SW 1271 (cell line): ENCODE results near the gene SHC3.

ENCODE experiments used
- DNase-seq, 2 experiments: peaks; one replicate each; lab custom pipeline; 2025; lab: John Stamatoyannopoulos, UW

SHC3 gene

GRCh38 chr9:89186960-89187359 is 8.3 kb upstream of the SHC3 start:
- DNase-seq, result no peak

- DNase-seq, result no peak
Observed at GRCh38 chr9:89185980-89186379, 7.4 kb upstream of the SHC3 start.

DNA sequence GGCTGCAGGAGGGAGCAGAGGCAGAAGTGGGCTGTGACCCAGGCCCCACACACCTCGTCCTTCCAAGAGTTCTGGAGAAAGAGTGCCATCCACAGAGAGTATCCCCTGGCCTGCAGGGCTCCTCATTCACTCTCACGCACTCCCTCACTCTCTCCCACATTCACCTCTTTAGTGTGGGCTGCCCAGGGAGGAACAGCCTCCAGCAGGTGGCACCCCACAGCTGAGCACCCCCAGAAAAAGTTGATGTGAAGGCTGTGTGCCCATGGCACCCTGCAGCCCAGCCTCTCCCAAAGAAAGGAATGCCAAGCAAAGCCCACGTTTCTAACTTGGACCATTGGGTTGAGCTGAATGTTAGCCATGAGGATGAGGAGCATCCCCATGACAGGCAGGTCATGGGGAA is 4.5 kb upstream of the SHC3 start:
- DNase-seq, result no peak

- DNase-seq, result no peak
Observed at GRCh38 chr9:89182369-89182768, 3.8 kb upstream of the SHC3 start.

DNA sequence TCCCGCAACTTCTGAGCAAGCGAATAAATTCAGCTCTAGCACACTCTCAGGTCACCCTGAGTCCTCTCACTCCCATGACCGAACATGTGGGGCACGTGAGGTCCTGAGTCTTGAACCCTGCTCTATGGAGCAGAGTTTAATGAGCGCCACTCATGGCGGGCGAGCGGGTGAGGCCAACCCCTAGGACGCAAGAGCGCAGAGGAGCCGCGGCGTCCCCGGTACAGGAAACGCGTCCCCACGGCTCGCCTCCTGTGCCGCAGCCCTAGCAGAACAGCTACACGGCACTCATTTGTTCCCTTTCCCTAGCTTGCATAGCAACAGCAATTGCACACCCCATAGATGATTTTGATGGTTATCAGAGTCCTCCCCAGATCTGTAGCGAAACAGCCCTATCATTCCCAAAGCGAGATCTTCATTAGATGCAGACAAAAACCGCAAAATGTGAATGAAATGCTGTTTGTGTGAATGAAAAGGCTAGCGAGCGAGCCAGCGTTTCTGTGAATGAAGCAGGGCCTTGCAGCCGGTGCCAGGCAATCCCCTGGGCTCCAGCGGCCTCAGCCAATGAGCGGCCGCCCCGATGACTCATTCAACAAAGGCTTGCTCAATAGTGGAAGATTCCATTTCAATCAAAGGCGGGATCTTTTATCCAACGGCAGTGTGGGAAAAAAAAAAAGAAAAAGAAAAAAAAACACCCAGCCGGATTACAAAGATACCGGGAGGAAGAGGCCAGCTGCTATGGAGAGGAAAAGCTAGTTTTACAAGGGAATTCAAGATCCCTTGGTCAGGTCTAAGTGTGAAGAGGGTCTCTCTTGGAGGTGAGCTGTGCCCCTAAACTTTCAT is 1.5 kb upstream of the SHC3 start:
- peak in 1 of 2 experiments; percentile 36 for DNase-seq

- DNase-seq, result no peak
Observed at GRCh38 chr9:89179540-89179894, 899 bp upstream of the SHC3 start.

DNA sequence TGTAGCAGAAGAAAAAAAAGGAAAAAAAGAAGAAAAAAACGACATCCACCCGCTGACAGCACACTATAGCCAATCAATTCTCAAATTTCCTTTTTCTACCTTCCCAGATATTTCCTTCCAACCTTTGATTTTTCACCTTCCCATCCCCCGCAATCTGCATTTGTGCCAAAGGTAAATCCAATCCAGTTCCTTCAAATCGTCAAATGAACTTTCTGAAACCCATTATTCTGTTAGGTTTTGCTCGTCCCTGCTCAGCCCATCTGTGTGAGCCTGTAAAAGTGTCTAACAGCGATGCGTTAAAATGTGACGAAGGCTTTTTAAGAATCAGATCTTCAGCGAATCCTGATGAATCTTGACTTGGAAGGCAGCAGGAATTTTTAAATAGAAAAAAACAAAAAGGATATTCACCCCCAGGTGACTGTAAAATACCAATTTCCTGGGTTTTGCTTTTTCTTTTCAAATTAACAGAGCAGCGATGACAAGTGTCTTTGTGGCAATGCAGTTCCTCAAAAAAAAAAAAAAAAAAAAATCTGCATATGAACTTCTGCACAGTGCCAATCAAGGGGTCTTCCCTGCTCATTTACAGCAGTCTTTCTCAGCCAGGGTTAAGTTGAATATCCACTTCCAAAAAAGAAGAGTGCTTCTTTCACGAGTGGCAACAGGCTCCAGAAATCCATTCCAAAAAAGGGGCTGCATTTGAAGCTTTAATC is 367 bp upstream of the SHC3 start:
- DNase-seq, result no peak

DNA sequence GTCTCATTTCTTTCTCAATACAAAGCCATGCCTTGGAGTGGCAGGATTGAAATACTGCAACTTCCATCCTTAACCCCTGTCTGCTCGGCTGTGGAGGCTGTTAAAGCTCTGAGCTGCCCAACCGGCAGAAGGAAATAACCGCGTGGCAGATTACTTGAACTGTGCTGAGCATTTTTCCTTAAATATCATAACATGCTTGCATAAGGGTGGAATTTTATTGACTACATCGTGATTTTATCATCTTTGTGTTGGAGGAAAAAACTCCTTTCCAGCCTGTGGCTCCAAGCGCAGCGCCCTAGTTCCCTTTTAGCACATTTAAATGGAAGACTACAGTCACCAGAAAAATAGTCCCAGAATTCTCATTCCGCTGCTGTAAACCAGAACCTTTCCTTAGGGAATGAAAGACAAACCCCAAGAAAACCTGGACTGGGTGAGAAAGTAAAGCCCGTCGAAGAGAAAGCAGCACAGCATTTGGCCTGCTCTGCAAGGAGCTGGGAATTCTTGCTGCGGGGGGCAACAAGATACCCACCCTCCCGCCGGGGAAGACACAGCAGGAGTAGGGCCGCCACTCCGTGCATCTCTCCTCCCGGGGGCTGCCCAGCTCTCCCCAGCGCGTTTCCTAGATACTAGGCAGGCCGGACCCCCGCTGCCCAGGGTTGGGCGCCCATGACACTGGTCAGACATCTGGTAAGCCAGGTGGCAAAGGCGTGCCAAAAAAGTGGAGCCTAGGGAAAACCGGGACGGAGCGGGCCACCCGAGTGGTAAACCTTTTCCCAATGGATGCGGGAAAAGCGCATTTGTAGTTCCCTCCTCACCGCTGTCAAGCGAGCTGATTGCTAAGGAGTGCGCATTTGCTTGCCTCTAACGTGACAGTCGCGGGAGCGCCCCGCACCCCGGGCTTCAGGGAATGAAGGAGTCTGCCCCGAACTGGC is 1.3 kb downstream of the SHC3 start:
- DNase-seq, result no peak

DNA sequence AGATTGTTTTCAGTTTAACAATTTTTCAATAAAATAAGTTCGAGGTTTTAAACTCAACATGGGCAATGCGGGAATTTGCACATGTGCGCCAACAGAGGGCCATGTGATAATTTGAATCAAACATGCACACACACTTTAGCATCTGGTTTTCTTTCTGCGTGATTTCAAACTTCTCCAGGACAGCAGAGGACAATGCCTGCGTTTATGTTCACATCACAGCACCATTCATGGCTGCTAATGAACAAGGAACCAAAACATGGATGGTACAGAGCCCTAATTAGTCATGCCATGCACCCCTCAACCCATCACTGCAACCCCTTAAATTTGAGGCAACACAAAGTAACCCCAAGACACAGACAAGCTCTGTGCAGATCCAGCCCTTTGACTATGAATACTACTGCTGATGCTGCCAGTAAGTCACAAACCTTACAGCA is 2.8 kb downstream of the SHC3 start:
- no peak for DNase-seq

DNA sequence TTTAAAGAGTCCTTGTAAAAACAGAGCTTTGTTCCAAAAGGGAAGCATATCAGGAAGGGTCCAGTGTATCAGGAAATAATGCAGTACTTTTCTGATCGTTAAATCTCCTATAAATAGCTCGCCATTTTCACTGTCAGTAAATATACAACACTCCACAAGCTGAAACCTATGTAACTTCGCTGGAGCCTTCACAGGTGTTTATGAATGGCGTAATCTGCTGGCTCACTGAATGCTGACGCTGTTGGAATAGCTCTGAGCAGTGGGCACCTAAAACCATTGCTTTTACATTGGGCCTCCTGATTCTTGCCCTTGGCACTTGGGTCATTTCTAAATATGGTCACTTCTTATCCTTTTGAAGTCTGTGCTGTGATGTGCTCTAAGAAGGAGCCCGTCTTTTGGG is 4.3 kb downstream of the SHC3 start:
- no peak for DNase-seq

- no peak for DNase-seq
Observed at GRCh38 chr9:89173072-89173471, 5.5 kb downstream of the SHC3 start.

- DNase-seq, result no peak
Observed at GRCh38 chr9:89172398-89172797, 6.2 kb downstream of the SHC3 start.

GRCh38 chr9:89171693-89172092 is 6.9 kb downstream of the SHC3 start:
- no peak for DNase-seq

- DNase-seq, result no peak
Observed at GRCh38 chr9:89171231-89171630, 7.4 kb downstream of the SHC3 start.

DNA sequence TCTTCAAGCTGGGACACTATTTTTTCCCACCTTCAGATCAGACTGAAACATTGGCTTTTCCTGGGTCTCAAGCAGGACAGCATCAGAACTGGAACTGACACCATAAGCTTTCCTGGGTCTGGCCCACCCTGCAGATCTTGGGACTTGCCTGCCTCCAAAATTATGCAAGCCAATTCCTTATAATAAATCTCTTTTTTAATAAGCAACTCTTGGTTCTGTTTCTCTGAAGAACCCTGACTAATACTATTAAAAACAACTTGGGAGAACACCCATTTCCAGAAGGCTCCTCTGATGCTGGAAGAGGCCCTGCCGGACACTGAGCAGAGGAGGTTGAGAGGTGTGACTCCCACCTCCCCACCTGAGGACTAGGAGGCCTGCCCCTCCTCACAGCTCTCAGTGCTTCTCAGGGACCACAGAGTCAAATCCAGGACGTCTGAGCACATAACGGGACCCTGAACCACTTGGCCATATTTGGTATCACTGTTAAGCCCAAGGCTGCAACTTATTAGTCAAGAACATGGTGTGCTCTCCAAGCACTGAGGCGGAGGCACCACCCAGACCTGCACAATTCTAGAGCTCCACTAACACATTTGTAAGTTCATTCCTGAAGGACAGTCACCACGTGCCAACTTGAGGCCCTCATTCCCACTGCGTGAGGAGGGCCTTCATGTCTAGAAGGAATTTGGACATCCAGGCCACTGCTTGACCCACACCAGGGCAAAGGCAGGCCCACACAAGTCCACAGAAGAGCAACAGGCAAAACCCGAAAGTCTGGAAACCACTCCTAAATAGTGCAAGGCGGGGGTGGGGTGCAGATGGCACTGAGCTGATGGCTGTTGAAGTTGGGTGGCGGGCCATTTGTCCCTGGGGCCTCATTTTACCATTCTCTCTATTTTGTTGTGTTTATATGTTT is 9.5 kb downstream of the SHC3 start:
- no peak for DNase-seq

DNA sequence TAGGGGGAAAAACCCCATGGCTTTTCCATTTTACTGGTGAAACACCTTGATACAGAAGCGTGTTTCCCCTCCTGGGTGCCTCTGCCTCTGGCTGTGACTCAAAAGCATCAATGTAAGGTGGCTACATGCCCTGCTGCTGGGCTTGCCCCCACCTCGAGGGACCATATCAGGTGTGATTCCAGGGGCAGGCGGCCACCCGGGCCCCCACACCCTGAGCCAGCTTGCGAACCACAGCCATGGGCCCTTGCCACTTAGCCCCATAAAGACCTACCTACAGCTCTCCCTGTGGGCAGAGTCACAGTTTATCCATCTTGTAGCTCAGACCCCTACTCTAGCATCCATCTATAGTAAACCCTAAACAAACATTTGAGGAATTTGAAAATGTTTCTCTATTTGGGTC is 10.8 kb downstream of the SHC3 start:
- DNase-seq, result no peak

DNA sequence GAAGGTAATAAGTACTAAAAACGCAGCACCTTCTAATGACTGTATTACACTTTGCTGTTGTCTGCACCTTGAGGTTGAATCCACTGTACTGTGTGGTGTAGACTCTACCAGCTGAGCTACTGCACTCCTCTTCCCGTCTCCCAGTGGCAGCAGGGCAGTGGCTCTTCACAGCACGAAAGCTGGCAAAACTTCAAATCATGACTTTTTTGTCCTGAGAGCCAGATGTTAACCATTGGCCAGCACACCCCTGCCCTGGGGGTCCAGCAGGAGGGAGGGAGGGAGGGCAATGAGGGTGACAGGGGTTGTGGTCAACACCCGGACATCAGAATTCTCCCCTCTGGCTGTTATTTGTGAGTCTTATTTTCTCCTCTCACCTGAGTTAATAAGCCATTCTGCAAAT is 11.8 kb downstream of the SHC3 start:
- no peak for DNase-seq

DNA sequence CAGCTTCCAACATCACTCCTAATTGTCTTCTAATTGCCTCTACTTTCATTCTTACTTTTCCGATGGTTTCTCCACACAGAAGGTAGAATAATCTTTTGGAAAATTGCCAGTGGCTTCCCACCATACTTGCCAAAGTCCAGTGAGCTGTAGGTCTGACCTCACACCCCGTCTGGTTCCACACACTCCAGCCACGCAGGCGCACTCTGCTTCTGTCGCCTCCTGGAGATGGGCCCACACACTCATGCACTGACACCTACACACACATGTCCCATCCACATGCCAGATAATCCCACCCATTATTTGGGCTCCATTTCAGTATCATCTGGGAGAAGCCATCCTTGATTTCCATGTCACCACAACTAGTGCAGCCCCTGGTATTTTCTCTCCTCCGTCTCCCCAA is 12.7 kb downstream of the SHC3 start:
- no peak for DNase-seq

DNA sequence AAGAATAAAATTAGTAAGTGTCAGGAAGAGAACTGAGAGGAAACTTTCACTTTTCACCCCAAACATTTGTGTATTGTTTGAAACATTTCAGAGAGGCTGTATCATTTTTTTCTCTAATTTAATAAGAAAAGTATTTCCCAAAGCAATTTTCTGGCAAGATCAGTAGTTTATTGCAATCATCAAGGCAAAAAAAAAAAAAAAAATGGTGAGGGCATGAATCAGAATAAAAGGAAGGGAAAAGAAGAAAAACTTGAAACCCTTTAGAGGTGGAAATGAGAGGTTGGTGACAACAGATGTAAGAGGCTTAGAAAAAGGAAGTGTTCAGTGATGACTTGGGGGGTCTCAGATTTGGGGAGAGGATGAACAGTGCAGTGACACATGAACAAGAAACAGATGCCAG is 13.3 kb downstream of the SHC3 start:
- DNase-seq, result no peak

DNA sequence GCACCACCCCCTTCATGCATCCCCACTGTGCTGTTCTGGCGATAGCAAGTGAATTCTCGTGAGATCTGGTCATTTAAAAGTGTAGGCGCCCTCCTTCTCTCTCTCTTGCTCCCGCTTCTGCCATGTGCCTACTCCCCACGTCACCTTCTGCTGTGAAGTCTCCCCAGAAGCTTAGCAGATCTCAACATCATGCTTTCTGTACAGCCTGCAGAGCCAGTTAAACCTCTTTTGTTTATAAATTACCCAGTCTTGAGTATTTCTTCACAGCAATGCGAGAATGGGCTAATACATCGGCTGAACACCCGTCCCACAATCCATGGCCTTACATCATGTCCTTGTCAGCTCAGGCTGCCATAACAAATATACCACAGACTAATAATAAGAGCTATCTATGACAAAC is 17.4 kb downstream of the SHC3 start:
- DNase-seq, result no peak

DNA sequence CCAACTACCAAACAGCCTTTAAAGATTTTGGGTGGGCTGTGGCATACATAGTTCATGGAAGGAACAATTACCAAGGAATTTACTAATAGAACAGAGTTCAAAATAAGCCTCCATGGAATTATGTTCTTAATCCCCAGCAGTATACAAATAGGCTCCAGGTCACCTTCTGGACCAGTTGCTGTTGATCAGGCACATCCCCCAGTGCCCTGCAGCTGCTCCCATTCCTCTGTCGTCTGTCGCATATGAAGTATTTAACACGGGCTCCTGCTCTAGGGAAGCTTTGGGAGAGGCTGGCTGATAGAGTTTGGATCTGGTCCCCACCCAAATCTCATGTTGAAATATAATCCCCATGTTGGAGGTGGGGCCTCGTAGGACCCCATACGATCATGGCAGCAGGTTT is 17.8 kb downstream of the SHC3 start:
- no peak for DNase-seq
